ENCODE measurements around the gene SAT1.

SAT1 gene

GRCh38 chrX:23773601-23774175 lies 9.3 kb upstream of the SAT1 start:
- peak; percentile 62 for DNase-seq
- Histone ChIP-seq H3K4me1 (ENCODE audit: low read length) (peaks cover 3% of the 10 kb centered on the region; the same call in 1 of the 2 replicates), H3K36me3 (replicated peaks; ENCODE audit: insufficient read depth, low read length) (no peaks in the 10 kb centered on the region), H3F3A (ENCODE audit: insufficient read depth, low read length) (no peaks in the 10 kb centered on the region), H3K4me2 (ENCODE audit: low read depth, low read length) (peak overlapping the region; percentile 47; the same call in 1 of the 2 replicates), H3K4me3 (ENCODE audit: low read length) (0 out of 2 replicates have a peak overlapping the region, but pooled peaks have one; percentile 37), H3K27me3 (replicated peaks; ENCODE audit: insufficient read depth, low read length) (no peaks in the 10 kb centered on the region), H4K20me1 (ENCODE audit: insufficient read depth, low read length) (no peaks in the 10 kb centered on the region), H3K79me2 (ENCODE audit: low read length) (no peaks in the 10 kb centered on the region), H3K27ac (ENCODE audit: low read length) (peak overlapping the region; percentile 57; the same call in 1 of the 2 replicates), H3K9me2 (replicated peaks; ENCODE audit: insufficient read depth, low read length) (no peaks in the 10 kb centered on the region), H3K9ac (ENCODE audit: low read length) (peak overlapping the region; percentile 21; the same call in 1 of the 2 replicates), H2AFZ (ENCODE audit: low read length) (peak overlapping the region; percentile 63; the same call in 1 of the 2 replicates), H3K9me3 (replicated peaks; ENCODE audit: insufficient read depth, low read length) (no peaks in the 10 kb centered on the region)
- no peak for TF ChIP-seq EZH2phosphoT487 (IDR thresholded peaks at IDR 0.05; ENCODE audit: low read length)

DNA sequence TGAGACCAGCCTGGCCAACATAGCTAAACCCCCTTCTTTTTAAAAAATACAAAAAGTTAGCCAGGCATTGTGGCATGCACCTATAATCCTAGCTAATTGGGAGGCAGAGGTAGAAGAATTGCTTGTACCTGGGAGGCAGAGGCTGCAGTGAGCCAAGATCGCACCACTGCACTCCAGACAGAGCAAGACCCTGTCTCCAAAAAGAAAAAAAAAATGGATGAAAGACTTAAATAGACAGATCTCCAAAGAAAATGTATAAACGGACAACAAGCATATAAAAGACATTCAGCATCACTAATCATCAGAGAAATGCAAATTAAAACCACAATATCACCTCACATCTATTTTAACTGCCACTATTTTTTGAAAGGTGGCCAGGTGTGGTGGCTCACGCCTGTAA lies 6.6 kb upstream of the SAT1 start:
- TF ChIP-seq EZH2 (optimal IDR thresholded peaks at IDR 0.05; ENCODE audit: low read depth, low read length) (no peak), CTCF (IDR thresholded peaks at IDR 0.05; ENCODE audit: low read length) (no peak), EZH2phosphoT487 (IDR thresholded peaks at IDR 0.05; ENCODE audit: low read length) (no peak)

GRCh38 chrX:23779025-23779424 lies 3.9 kb upstream of the SAT1 start:
- no peak overlapping the region for H3K9ac ChIP-seq (ENCODE audit: low read length)
- H3K9me2 ChIP-seq (replicated peaks; ENCODE audit: insufficient read depth, low read length): no peaks in the 10 kb centered on the region
- peaks cover 16% of the 10 kb centered on the region for H3F3A ChIP-seq (ENCODE audit: insufficient read depth, low read length)
- no peaks in the 10 kb centered on the region; the same call in 1 of the 2 replicates for H3K79me2 ChIP-seq (ENCODE audit: low read length)
- peaks cover 8% of the 10 kb centered on the region for H3K4me1 ChIP-seq (ENCODE audit: low read length)
- no peak overlapping the region for H3K4me2 ChIP-seq (ENCODE audit: low read depth, low read length)
- no peaks in the 10 kb centered on the region for H3K9me3 ChIP-seq (replicated peaks; ENCODE audit: insufficient read depth, low read length)
- no peak overlapping the region for H2AFZ ChIP-seq (ENCODE audit: low read length)
- TF ChIP-seq EZH2phosphoT487 (IDR thresholded peaks at IDR 0.05; ENCODE audit: low read length) (no peak), EZH2 (optimal IDR thresholded peaks at IDR 0.05; ENCODE audit: low read depth, low read length) (no peak), CTCF (IDR thresholded peaks at IDR 0.05; ENCODE audit: low read length) (no peak)
- no peak overlapping the region for H3K27ac ChIP-seq (ENCODE audit: low read length)
- no peaks in the 10 kb centered on the region for H3K27me3 ChIP-seq (replicated peaks; ENCODE audit: insufficient read depth, low read length)
- no peaks in the 10 kb centered on the region for H4K20me1 ChIP-seq (ENCODE audit: insufficient read depth, low read length)
- DNase-seq: no peak
- H3K36me3 ChIP-seq (replicated peaks; ENCODE audit: insufficient read depth, low read length): no peaks in the 10 kb centered on the region
- no peak overlapping the region for H3K4me3 ChIP-seq (ENCODE audit: low read length)

More for the DNA sequence above, 6.6 kb upstream of the SAT1 start:
- no peak overlapping the region for H3K4me2 ChIP-seq (ENCODE audit: low read depth, low read length)
- H3K9me2 ChIP-seq (replicated peaks; ENCODE audit: insufficient read depth, low read length): no peaks in the 10 kb centered on the region
- H4K20me1 ChIP-seq (ENCODE audit: insufficient read depth, low read length): no peaks in the 10 kb centered on the region
- H2AFZ ChIP-seq (ENCODE audit: low read length): no peak overlapping the region
- peaks cover 3% of the 10 kb centered on the region for H3F3A ChIP-seq (ENCODE audit: insufficient read depth, low read length)
- H3K36me3 ChIP-seq (replicated peaks; ENCODE audit: insufficient read depth, low read length): no peaks in the 10 kb centered on the region
- H3K79me2 ChIP-seq (ENCODE audit: low read length): no peaks in the 10 kb centered on the region
- H3K9me3 ChIP-seq (replicated peaks; ENCODE audit: insufficient read depth, low read length): no peaks in the 10 kb centered on the region
- H3K4me3 ChIP-seq (ENCODE audit: low read length): no peak overlapping the region
- H3K27ac ChIP-seq (ENCODE audit: low read length): no peak overlapping the region
- no peaks in the 10 kb centered on the region for H3K27me3 ChIP-seq (replicated peaks; ENCODE audit: insufficient read depth, low read length)
- DNase-seq: no peak
- H3K9ac ChIP-seq (ENCODE audit: low read length): no peak overlapping the region
- H3K4me1 ChIP-seq (ENCODE audit: low read length): peaks cover 3% of the 10 kb centered on the region; the same call in 1 of the 2 replicates

- H3F3A ChIP-seq (ENCODE audit: insufficient read depth, low read length): peaks cover 16% of the 10 kb centered on the region
- no peaks in the 10 kb centered on the region for H3K27me3 ChIP-seq (replicated peaks; ENCODE audit: insufficient read depth, low read length)
- no peak for DNase-seq
- H3K4me1 ChIP-seq (ENCODE audit: low read length): peaks cover 8% of the 10 kb centered on the region
- H4K20me1 ChIP-seq (ENCODE audit: insufficient read depth, low read length): no peaks in the 10 kb centered on the region
- H3K4me2 ChIP-seq (ENCODE audit: low read depth, low read length): peak overlapping the region; percentile 55
- no peaks in the 10 kb centered on the region; the same call in 1 of the 2 replicates for H3K79me2 ChIP-seq (ENCODE audit: low read length)
- H3K9ac ChIP-seq (ENCODE audit: low read length): peak overlapping the region; percentile 32; the same call in 1 of the 2 replicates
- H3K36me3 ChIP-seq (replicated peaks; ENCODE audit: insufficient read depth, low read length): no peaks in the 10 kb centered on the region
- no peaks in the 10 kb centered on the region for H3K9me2 ChIP-seq (replicated peaks; ENCODE audit: insufficient read depth, low read length)
- H3K27ac ChIP-seq (ENCODE audit: low read length): peak overlapping the region; percentile 90; the same call in 1 of the 2 replicates
- H3K4me3 ChIP-seq (ENCODE audit: low read length): peak overlapping the region; percentile 46
- peak overlapping the region; percentile 63; the same call in 1 of the 2 replicates for H2AFZ ChIP-seq (ENCODE audit: low read length)
- no peaks in the 10 kb centered on the region for H3K9me3 ChIP-seq (replicated peaks; ENCODE audit: insufficient read depth, low read length)
- TF ChIP-seq EZH2 (optimal IDR thresholded peaks at IDR 0.05; ENCODE audit: low read depth, low read length): no peak
- no peak for TF ChIP-seq CTCF (IDR thresholded peaks at IDR 0.05; ENCODE audit: low read length)
- TF ChIP-seq EZH2phosphoT487 (IDR thresholded peaks at IDR 0.05; ENCODE audit: low read length): no peak
Measured at GRCh38 chrX:23782455-23782854, 518 bp upstream of the SAT1 start.

Data from MM.1S (cell line).